GM19099 (cell line): ENCODE results near the gene NCBP1.

Experiments
- POLR2A ChIP-seq: IDR thresholded peaks from 3 replicates; pipeline ENCODE4 v1.6.1; 2011; ENCODE audit warnings: low read depth; ENCODE audit not compliant: insufficient read length; ENCODE audit errors: extremely low read depth

Gene NCBP1

GRCh38 chr9:97617939-97618416, 15.6 kb upstream of the NCBP1 start:
- TF ChIP-seq POLR2A = no peak

DNA sequence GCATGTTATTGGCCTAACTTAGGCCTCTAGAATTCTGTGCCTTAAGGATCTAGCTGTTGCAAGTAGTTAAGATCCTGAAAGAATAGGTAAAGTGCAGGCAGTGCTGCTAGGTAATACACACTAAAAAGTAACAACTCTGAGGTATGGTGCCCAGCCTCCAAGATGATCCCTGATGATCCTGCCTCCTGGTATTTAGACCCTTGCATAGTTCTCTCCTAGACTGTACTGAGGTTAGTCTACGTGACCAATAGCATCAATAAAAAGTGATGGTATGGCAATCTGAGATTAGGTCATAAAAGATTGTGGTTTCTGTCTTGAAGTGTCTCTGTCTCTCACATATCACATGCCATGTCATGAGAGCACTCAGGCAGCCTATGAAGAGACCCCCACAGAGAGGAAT, 9.7 kb upstream of the NCBP1 start:
- no peak for TF ChIP-seq POLR2A

DNA sequence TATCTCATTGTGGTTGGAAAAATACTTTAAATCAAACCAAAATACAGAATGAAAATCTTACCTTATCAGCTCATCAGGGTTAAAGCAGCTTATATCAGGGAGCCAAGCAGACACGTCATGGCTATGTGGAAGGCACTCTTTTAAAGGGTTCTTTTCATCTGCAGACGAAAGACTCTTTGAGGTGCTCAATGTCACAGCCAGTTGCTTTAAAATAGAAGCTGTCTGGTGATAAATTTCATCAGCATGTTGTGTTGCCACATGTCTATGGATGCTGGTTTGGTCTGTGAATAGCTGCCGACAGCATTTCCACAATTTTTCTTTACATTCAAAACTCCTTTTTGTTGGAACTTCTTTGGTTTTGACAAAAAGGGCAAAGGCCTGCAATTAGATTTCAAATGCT, 8.0 kb upstream of the NCBP1 start:
- TF ChIP-seq POLR2A = no peak

- no peak for TF ChIP-seq POLR2A
Observed at GRCh38 chr9:97627624-97628023, 6.0 kb upstream of the NCBP1 start.

GRCh38 chr9:97628668-97629067, 5.0 kb upstream of the NCBP1 start:
- TF ChIP-seq POLR2A = no peak

GRCh38 chr9:97629156-97629555, 4.5 kb upstream of the NCBP1 start:
- TF ChIP-seq POLR2A = no peak

DNA sequence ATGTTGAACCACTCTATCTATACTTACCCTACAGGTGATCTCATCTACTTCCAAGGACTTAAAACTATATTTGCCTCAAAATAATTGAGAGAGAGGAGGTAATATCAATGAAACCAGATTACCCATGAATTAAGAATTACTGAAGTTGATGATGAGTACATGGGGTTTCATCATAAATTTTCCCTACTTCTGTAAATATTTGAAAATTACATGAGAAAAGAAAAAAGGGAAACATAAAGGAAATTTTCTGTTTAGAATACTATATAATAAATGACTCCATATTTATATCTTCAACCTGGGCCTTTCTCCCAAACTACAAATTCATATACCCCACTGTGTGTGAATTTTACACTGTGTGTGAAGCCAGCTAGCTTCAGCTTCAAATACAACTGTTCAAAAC, 3.0 kb upstream of the NCBP1 start:
- no peak for TF ChIP-seq POLR2A

DNA sequence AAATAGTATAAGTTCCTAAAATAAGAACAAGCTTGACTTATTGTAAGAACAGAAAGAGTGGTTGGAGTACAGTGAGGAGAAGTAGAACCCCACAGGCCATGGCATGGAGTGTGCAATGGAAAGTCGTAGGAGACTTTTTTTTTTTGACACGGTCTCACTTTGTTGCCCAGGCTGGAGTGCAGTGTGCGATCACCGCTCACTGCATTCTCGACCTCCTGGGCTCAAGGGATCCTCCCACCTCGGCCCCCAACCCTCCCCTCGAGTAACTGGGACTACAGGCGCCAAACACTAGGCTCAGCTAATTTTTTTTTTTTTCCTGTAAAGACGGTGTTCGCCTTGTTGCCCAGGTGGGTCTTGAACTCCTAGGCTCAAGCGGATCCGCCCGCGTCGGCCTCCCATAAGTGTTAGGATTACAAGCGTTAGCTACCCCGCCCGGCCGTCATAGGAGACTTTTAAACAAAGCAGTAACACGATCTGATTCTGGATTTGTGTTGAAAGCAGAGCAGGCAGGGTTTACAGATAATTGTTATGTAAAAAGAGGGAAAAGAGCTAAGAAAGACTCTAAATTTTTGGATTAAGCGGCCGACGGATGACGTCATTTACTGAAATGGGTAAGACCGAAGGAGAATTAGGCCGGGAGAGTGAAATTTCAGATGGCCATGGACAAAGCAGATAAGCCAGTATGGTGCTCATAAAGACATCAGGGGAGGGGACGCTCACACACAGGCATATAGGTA, 1.2 kb upstream of the NCBP1 start:
- no peak for TF ChIP-seq POLR2A

DNA sequence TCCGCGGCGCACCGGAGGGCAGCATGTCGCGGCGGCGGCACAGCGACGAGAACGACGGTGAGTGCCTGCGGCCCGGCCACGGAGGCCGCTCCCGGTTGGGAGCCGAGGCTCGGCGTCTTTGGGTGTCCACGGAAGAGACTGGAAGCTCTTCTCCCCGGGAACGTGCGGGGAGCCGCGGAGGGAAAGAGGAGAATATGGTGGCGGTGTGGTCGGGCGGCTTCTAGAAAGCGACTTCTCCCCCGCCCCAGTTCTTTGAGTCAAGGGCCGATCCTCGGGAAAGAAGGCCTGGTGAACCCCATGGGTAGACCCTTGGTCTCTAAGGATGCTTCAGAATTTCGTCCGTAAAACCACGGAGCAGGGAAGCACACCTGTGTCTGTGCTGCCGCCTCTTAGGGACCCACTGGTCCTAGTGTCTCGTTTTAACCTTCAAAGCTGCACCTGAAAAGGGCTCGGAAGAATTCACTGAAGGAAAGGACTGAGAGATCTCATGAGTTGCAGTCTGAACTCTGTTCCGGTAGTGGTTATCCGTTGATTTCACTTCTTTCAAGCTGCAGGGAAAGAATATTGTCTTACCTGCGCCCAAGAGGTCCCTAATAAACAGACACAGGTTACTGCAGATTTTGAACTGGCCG, 354 bp downstream of the NCBP1 start:
- no peak for TF ChIP-seq POLR2A

DNA sequence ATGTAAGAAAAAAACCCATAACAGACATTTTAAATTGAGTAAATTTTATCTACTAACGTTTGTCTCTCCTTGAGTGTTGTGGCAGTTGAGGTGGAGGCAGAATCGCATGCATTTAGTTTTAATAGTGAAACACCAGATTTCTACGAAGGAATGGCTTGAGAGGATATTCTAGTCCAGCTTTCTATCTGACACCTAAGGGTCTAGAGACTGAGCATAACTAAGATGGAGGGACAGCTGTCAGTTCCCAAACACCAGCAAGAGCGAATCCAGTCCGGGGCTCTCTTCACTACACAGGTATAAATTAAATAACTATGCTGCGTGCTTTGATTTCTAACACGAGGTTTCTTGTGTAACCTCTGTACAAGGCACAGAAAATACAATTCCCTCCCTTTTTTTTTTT, 1.4 kb downstream of the NCBP1 start:
- no peak for TF ChIP-seq POLR2A

GRCh38 chr9:97636903-97637302, 3.3 kb downstream of the NCBP1 start:
- no peak for TF ChIP-seq POLR2A

DNA sequence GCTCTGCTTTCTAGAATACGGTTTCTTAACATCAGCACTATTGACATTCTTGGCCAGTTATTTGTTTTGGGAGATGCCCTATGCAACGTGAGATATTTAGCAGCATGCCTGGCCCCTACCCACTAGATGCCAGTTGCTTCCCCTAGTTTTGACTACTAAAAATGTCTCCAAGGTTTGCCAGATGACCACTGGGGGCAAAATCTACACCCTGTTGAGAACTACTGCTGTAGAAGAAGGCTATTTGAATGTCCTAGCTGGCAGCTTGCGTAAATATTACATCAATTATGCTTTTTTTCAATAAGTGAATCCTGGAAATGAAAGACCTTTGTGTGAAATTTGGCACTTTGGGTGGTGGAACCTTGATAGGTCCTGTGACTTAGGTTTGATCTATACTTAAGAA, 5.0 kb downstream of the NCBP1 start:
- TF ChIP-seq POLR2A = no peak

DNA sequence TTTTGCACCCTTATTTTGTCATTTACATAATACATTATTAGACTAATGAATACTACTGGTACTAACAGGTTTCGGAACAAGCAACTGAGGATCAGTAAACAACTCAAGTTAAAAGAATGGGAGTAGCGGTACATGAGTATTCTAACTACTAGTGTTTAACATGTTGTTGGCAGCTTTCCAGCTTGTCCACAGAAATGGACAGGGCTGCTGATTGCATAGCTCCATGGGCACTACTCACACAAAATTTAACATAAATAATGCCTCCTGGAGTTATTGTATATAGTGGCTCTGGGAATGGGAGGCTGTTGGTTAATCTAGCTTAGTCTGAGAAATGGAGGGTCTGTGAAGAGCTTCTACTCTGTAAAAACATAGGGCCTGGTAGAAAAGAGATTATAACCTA, 6.7 kb downstream of the NCBP1 start:
- no peak for TF ChIP-seq POLR2A

- TF ChIP-seq POLR2A = no peak
Observed at GRCh38 chr9:97645720-97646119, 12.1 kb downstream of the NCBP1 start.

DNA sequence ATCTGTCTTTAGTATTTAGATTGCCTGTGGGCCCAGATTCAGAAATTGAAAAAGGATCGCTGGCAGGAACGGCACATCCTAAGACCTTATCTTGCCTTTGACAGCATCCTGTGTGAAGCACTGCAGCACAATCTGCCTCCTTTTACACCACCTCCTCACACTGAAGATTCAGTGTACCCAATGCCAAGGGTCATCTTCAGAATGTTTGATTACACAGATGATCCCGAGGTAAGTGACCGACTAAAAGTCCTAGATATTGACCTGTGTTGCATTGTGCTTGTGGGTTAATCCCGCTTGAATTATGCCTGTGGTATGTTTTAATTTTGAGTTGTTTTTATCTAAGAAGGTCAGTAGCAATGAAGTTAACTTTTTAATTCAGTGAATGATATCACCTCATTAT, 14.4 kb downstream of the NCBP1 start:
- no peak for TF ChIP-seq POLR2A

GRCh38 chr9:97651646-97652045, 18.0 kb downstream of the NCBP1 start:
- no peak for TF ChIP-seq POLR2A
